ENCODE measurements around the gene CEP152. TPM values are rescaled to one million over a fixed set of nuclear protein-coding genes. Genes with fewer than 3 reads are reported as not detected.

Gene CEP152
- total and polyA plus RNA-seq, 2 experiments from 2014 or later, result 2.7 to 5.6 TPM

- Histone ChIP-seq H3K9me3 (ENCODE audit: low read depth) (no peaks in the 10 kb centered on the region), H3K27ac (no peak overlapping the region), H3K4me3 (no peak overlapping the region), H3K27me3 (no peaks in the 10 kb centered on the region), H3K4me1 (ENCODE audit: low read depth) (no peaks in the 10 kb centered on the region), H3K36me3 (no peaks in the 10 kb centered on the region)
- no peak for DNase-seq (ENCODE audit: low read depth in 1 of 2, low spot score in 1 of 2)
- TF ChIP-seq CTCF (IDR thresholded peaks at IDR 0.05; ENCODE audit: low read depth, low read length), result no peak
Observed at GRCh38 chr15:48688493-48688892, 122.4 kb downstream of the CEP152 start.

Other genes with a start within 250 kb of the CEP152 start
- 5.3 and 6.0 TPM in 2 replicates for gene FBN1, start 165.4 kb downstream of the CEP152 start, total RNA-seq
- 1.7 and 2.1 TPM in 2 replicates for gene FBN1, start 165.4 kb downstream of the CEP152 start, polyA plus RNA-seq
- 355 and 409 TPM in 2 replicates for gene EID1, start 67.1 kb upstream of the CEP152 start, total RNA-seq
- 361 and 422 TPM in 2 replicates for gene EID1, start 67.1 kb upstream of the CEP152 start, polyA plus RNA-seq
- 1.5 and 3.1 TPM in 2 replicates for gene SHC4, start 152.8 kb upstream of the CEP152 start, total RNA-seq
- gene SHC4, start 152.8 kb upstream of the CEP152 start, polyA plus RNA-seq, result 1.3 and 2.8 TPM in 2 replicates
- gene SECISBP2L, start 235.4 kb upstream of the CEP152 start, total RNA-seq, result 19.9 and 24.6 TPM in 2 replicates
- 25.2 and 27.9 TPM in 2 replicates for gene SECISBP2L, start 235.4 kb upstream of the CEP152 start, polyA plus RNA-seq